ENCODE measurements around the gene JPH3.

JPH3 gene

GRCh38 chr16:87602001-87602775 lies at the start of gene JPH3:
TSS of gene JPH3 (plus strand) at chr16:87602508. CDS start at chr16:87603147, 639 bp downstream.
- DNase-seq, result no peak

GRCh38 chr16:87552772-87553573 lies 49.3 kb upstream of the JPH3 start:
- DNase-seq, result no peak

GRCh38 chr16:87554754-87555427 lies 47.4 kb upstream of the JPH3 start:
- peak; percentile 95 to 99 for DNase-seq

- DNase-seq, result peak; percentile 58 to 78
Observed at GRCh38 chr16:87555647-87556046, 46.7 kb upstream of the JPH3 start.

- DNase-seq, result no peak
Observed at GRCh38 chr16:87556941-87557459, 45.3 kb upstream of the JPH3 start.

GRCh38 chr16:87558682-87559081 lies 43.6 kb upstream of the JPH3 start:
- DNase-seq, result no peak

GRCh38 chr16:87559945-87560344 lies 42.4 kb upstream of the JPH3 start:
- DNase-seq, result no peak

- peak; percentile 49 to 50 for DNase-seq
Observed at GRCh38 chr16:87560428-87561199, 41.7 kb upstream of the JPH3 start.

- no peak for DNase-seq
Observed at GRCh38 chr16:87561200-87562105, 40.9 kb upstream of the JPH3 start.

GRCh38 chr16:87562201-87562600 lies 40.1 kb upstream of the JPH3 start:
- DNase-seq, result no peak

- no peak for DNase-seq
Observed at GRCh38 chr16:87563022-87563421, 39.3 kb upstream of the JPH3 start.

GRCh38 chr16:87563714-87564523 lies 38.4 kb upstream of the JPH3 start:
- DNase-seq, result no peak

GRCh38 chr16:87564524-87564778 lies 37.9 kb upstream of the JPH3 start:
- no peak for DNase-seq

- DNase-seq, result no peak
Observed at GRCh38 chr16:87569601-87570571, 32.4 kb upstream of the JPH3 start.

- no peak for DNase-seq
Observed at GRCh38 chr16:87570572-87570937, 31.8 kb upstream of the JPH3 start.

- peak in 1 of 2 donors; percentile 21 for DNase-seq
Observed at GRCh38 chr16:87570938-87571867, 31.1 kb upstream of the JPH3 start.

- no peak for DNase-seq
Observed at GRCh38 chr16:87571868-87572244, 30.5 kb upstream of the JPH3 start.

- DNase-seq, result no peak
Observed at GRCh38 chr16:87572959-87573358, 29.3 kb upstream of the JPH3 start.
